HCT116 (cell line): ENCODE measurements around the gene GPRC5D. TPM values are rescaled to one million over a fixed set of nuclear protein-coding genes. Genes with fewer than 3 reads are reported as not detected.

Experiments used
- ATAC-seq: fragments of 200-7000 bp; cut with Tn5 transposase; 2 replicates; pipeline ENCODE4 v1.9.1; 2020; ENCODE audit warnings: mild to moderate bottlenecking, moderate library complexity
- BruUV-seq: library from RNA; stranded (reverse); fragments of 400-500 nt; replicated peaks from 2 replicates; lab custom pipeline; 2021; lab: Mats Ljungman, UMichigan
- CTCF ChIA-PET: fragments of 300-600 bp; sonication (Branson Sonifier 250); formaldehyde crosslinking; loops from one replicate; lab custom pipeline; 2021; ENCODE audit warnings: antibody characterized with exemption; lab: Charles Lee
- POLR2A ChIA-PET: fragments of 300-600, 350-600 bp; sonication (Branson Sonifier 250); formaldehyde crosslinking; loops from one replicate; lab custom pipeline; 2021; ENCODE audit warnings: antibody characterized with exemption; lab: Charles Lee
- RAD21 ChIA-PET, 2 experiments: fragments of 300-600 bp; sonication (Branson Sonifier 250); formaldehyde crosslinking; loops; one replicate each; lab custom pipeline; 2023; ENCODE audit warnings: low total read pairs in 2 of 2; ENCODE audit not compliant: uncharacterized antibody in 2 of 2, unreplicated experiment in 2 of 2, low non-redundant PET in 1 of 2; lab: Charles Lee
- DNase-seq: peaks from one replicate; pipeline ENCODE4 v3.0.0-alpha.2; 2010; ENCODE audit warnings: low read depth, low spot score
- H2AFZ ChIP-seq: fragments of 200-600 bp; shearing (Covaris generic), sonication (generic); 2 replicates; pipeline ENCODE4 v1.6.1; 2017; ENCODE audit warnings: low read depth, mixed run types, mixed read lengths, antibody characterized with exemption, low read length; ENCODE audit not compliant: poor library complexity, severe bottlenecking
- H3K27ac ChIP-seq: 2 replicates; pipeline ENCODE4 v1.5.1; 2012; ENCODE audit warnings: low read depth, low read length
- H3K27me3 ChIP-seq: fragments of 200-600 bp; sonication (generic); 2 replicates; pipeline ENCODE4 v1.6.1; 2016; ENCODE audit warnings: mixed run types, low read length, mixed read lengths; ENCODE audit not compliant: insufficient read depth
- H3K36me3 ChIP-seq, 2 experiments: fragments of 200-500 bp in 1 of 2; fragments of 200-600 bp in 1 of 2; sonication (Bioruptor generic) in 1 of 2; sonication (generic) in 1 of 2; 2 replicates each; pipeline versions ENCODE4 v1.5.1 to v1.6.1; 2014 to 2016; ENCODE audit warnings: low read length in 2 of 2, inconsistent platforms in 1 of 2, mixed read lengths in 1 of 2, mixed run types in 1 of 2; ENCODE audit not compliant: insufficient read depth in 2 of 2, control insufficient read depth in 1 of 2
- H3K4me1 ChIP-seq, 2 experiments: fragments of 200-600 bp in 1 of 2; sonication (generic) in 1 of 2; 2 replicates each; pipeline versions ENCODE4 v1.5.1 to v1.6.1; 2012 to 2017; ENCODE audit warnings: low read length in 2 of 2, inconsistent platforms in 1 of 2, mild to moderate bottlenecking in 1 of 2, mixed read lengths in 1 of 2, mixed run types in 1 of 2, moderate library complexity in 1 of 2; ENCODE audit not compliant: insufficient read depth in 2 of 2, control insufficient read depth in 1 of 2
- H3K4me2 ChIP-seq: fragments of 200-600 bp; sonication (generic); 2 replicates; pipeline ENCODE4 v1.6.1; 2017; ENCODE audit warnings: mixed run types, low read length, mixed read lengths
- H3K4me3 ChIP-seq, 2 experiments: fragments of 200-600 bp in 1 of 2; sonication (generic) in 1 of 2; replicated peaks in 1 of 2; 2 replicates each; pipeline ENCODE4 v1.5.1; 2011 to 2016; ENCODE audit warnings: low read length in 2 of 2, control low read depth in 1 of 2, low read depth in 1 of 2, mild to moderate bottlenecking in 1 of 2, mixed read lengths in 1 of 2, mixed run types in 1 of 2
- H3K79me2 ChIP-seq: fragments of 200-600 bp; sonication (generic); 2 replicates; pipeline ENCODE4 v1.6.1; 2017; ENCODE audit warnings: mild to moderate bottlenecking, mixed run types, low read length, moderate library complexity, mixed read lengths; ENCODE audit not compliant: insufficient read depth
- H3K9ac ChIP-seq: fragments of 200-600 bp; sonication (generic); 2 replicates; pipeline ENCODE4 v1.6.1; 2016; ENCODE audit warnings: low read length, mixed read lengths
- H3K9me2 ChIP-seq: fragments of 200-600 bp; sonication (generic), shearing (Covaris generic); 2 replicates; pipeline ENCODE4 v1.6.1; 2017; ENCODE audit warnings: mixed run types, mild to moderate bottlenecking, moderate library complexity; ENCODE audit not compliant: insufficient read depth
- H3K9me3 ChIP-seq, 2 experiments: fragments of 200-500 bp in 1 of 2; fragments of 200-600 bp in 1 of 2; sonication (Bioruptor generic) in 1 of 2; sonication (generic) in 1 of 2; 2 replicates each; pipeline ENCODE4 v1.6.1; 2014 to 2017; ENCODE audit warnings: low read length in 2 of 2, mixed read lengths in 2 of 2, inconsistent platforms in 1 of 2, low read depth in 1 of 2, mild to moderate bottlenecking in 1 of 2, mixed run types in 1 of 2, moderate library complexity in 1 of 2; ENCODE audit not compliant: control insufficient read depth in 1 of 2, insufficient read depth in 1 of 2
- H4K20me1 ChIP-seq: fragments of 200-600 bp; sonication (generic), shearing (Covaris generic); 2 replicates; pipeline ENCODE4 v1.6.1; 2017; ENCODE audit warnings: mixed run types, mild to moderate bottlenecking, moderate library complexity; ENCODE audit not compliant: insufficient read depth
- CBX3 ChIP-seq: IDR thresholded peaks from 2 replicates; pipeline ENCODE4 v1.6.1; 2012; ENCODE audit warnings: low read depth
- CEBPB ChIP-seq: IDR thresholded peaks from 2 replicates; pipeline ENCODE4 v1.6.1; 2012; ENCODE audit warnings: low read depth
- EZH2 ChIP-seq: fragments of 200-600 bp; sonication (generic); IDR thresholded peaks from 2 replicates; pipeline ENCODE4 v1.6.1; 2017; ENCODE audit warnings: antibody characterized with exemption, mixed run types
- EZH2phosphoT487 ChIP-seq: fragments of 200-600 bp; IDR thresholded peaks from 2 replicates; pipeline ENCODE4 v1.6.1; 2018; ENCODE audit warnings: antibody characterized with exemption, borderline replicate concordance
- FOSL1 ChIP-seq: IDR thresholded peaks from 2 replicates; pipeline ENCODE4 v1.6.1; 2012; ENCODE audit warnings: low read depth
- POLR2A ChIP-seq: IDR thresholded peaks from 2 replicates; pipeline ENCODE4 v1.7.0; 2011; ENCODE audit warnings: borderline replicate concordance; ENCODE audit not compliant: insufficient read depth, insufficient read length; ENCODE audit errors: extremely low read depth
- RAD21 ChIP-seq: IDR thresholded peaks from 2 replicates; pipeline ENCODE4 v1.6.1; 2012; ENCODE audit warnings: low read depth, mild to moderate bottlenecking
- SIN3A ChIP-seq: IDR thresholded peaks from 2 replicates; pipeline ENCODE4 v1.6.1; 2012; ENCODE audit warnings: low read depth
- SP1 ChIP-seq: IDR thresholded peaks from 2 replicates; pipeline ENCODE4 v1.6.1; 2012; ENCODE audit warnings: low read depth
- SRF ChIP-seq: IDR thresholded peaks from 2 replicates; pipeline ENCODE4 v1.6.1; 2012; ENCODE audit warnings: low read depth
- ZFX ChIP-seq: fragments of 450-650 bp; IDR thresholded peaks from 2 replicates; pipeline ENCODE4 v1.6.1; 2017
- intact Hi-C: fragments of 100-400 bp; cut with micrococcal nuclease; formaldehyde crosslinking; loops from 2 replicates; pipeline ENCODE4 v1.10.0; 2022
- total RNA-seq: library from RNA; stranded (reverse); gene quantifications from one replicate; pipeline ENCODE4 v1.2.1, GENCODE V29; 2021; ENCODE audit not compliant: unreplicated experiment
- TF ChIP-seq, protein P1 (sequence below): IDR thresholded peaks from 2 replicates; pipeline ENCODE4 v1.6.1; 2012
- TF ChIP-seq, protein P2 (sequence below): IDR thresholded peaks from 2 replicates; pipeline ENCODE4 v1.6.1; 2012
- TF ChIP-seq, protein P3 (sequence below): IDR thresholded peaks from 2 replicates; pipeline ENCODE4 v1.6.1; 2012; ENCODE audit warnings: low read depth
- TF ChIP-seq, protein P4 (sequence below): IDR thresholded peaks from 2 replicates; pipeline ENCODE4 v1.6.1; 2011; ENCODE audit warnings: mild to moderate bottlenecking, low read length, moderate library complexity; ENCODE audit not compliant: insufficient replicate concordance; ENCODE audit errors: extremely low read depth

Gene GPRC5D
- total RNA-seq, 1 experiment from 2014 or later: not detected

DNA sequence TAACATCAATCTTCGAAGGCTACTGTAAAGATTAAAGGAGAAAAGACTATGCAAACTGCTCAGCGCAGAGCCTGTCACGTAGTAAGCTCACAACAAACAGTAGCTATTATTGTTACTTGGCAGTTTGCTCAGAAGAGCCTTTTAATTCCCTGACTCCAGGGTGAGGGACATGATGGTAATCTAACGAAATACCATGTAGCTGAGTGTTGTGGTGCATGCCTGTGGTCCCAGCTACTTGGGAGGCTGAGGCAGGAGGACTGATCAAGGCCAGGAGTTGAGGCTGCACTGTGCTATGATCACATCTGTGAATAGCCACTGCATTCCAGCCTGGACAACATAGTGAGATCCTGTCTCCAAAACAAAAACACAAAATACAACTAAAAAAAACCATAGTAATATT is 25.3 kb upstream of the GPRC5D start:
- H3K4me3 ChIP-seq: no peak overlapping the region
- RAD21 ChIA-PET: interaction anchor here in 1 of 2 experiments (1.4 kb wide), 1 partner anchor 188 kb away, joined by 3 read pairs; no protein-coding TSS in a partner anchor
- H3K36me3 ChIP-seq: peaks cover 8 to 23% of the 10 kb centered on the region in 2 experiments; a peak in 3 of 4 replicates
- no peak overlapping the region for H2AFZ ChIP-seq
- no peak overlapping the region for H3K4me2 ChIP-seq
- no TSS peak for BruUV-seq
- no peak for ATAC-seq
- no peak for TF ChIP-seq RAD21
- no peak for TF ChIP-seq CEBPB
- TF ChIP-seq, all 23 proteins: peak for 0
- Histone ChIP-seq H3K9me3 (no peaks in the 10 kb centered on the region), H3K9ac (no peak overlapping the region), H3K79me2 (no peaks in the 10 kb centered on the region), H4K20me1 (no peaks in the 10 kb centered on the region), H3K27ac (no peak overlapping the region), H3K9me2 (no peaks in the 10 kb centered on the region), H3K4me1 (peaks cover 0 to 12% of the 10 kb centered on the region in 2 experiments; a peak in 1 of 4 replicates), H3K27me3 (no peaks in the 10 kb centered on the region)
- ChIA-PET CTCF (interaction anchor here (0.7 to 1.6 kb wide), 3 partner anchors 9 to 234 kb away, joined by 3 to 8 read pairs (median 3); no protein-coding TSS in a partner anchor), POLR2A (interaction anchor here (1.6 kb wide), 1 partner anchor 174 kb away, joined by 3 read pairs; no protein-coding TSS in a partner anchor)
- intact Hi-C loops: no loop called here
- no peak for DNase-seq

DNA sequence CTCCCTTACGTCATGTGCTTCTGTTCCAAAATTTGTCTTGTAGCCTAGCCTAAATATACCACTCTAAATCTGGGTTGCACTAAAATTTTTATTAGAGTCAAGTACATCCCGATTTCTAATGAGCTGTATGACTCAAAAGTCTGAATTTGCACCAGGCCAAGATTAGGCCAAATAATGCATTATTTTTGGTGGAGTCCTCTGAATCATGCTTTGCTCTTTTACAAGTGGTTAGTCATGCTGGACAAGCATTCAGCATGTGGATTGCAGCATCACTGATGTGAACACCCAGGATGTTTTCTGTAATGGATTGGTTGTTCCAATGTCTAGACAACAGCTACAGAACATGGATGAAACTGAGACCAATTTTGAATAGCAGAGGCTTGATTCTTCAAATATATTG is 24.4 kb upstream of the GPRC5D start:
- CTCF ChIA-PET: interaction anchor here (0.6 to 1.6 kb wide), 13 partner anchors 8 to 599 kb away, joined by 3 to 10 read pairs (median 3); no protein-coding TSS in a partner anchor
- no peaks in the 10 kb centered on the region for H3K79me2 ChIP-seq
- DNase-seq (no peak), ATAC-seq (no peak)
- peaks cover 0 to 12% of the 10 kb centered on the region in 2 experiments; a peak in 1 of 4 replicates for H3K4me1 ChIP-seq
- no peak overlapping the region for H3K27ac ChIP-seq
- no peaks in the 10 kb centered on the region for H4K20me1 ChIP-seq
- no peak overlapping the region for H3K9ac ChIP-seq
- H3K9me3 ChIP-seq: no peaks in the 10 kb centered on the region
- intact Hi-C loops: no loop called here
- no peaks in the 10 kb centered on the region for H3K27me3 ChIP-seq
- no peak overlapping the region for H3K4me3 ChIP-seq
- RAD21 ChIA-PET: interaction anchor here in 1 of 2 experiments (1.1 to 1.4 kb wide), 2 partner anchors 164 to 187 kb away, joined by 3 read pairs; no protein-coding TSS in a partner anchor
- BruUV-seq: no TSS peak
- no peak overlapping the region for H2AFZ ChIP-seq
- peaks cover 9 to 18% of the 10 kb centered on the region in 2 experiments; a peak in 3 of 4 replicates for H3K36me3 ChIP-seq
- POLR2A ChIA-PET: interaction anchor here (0.7 to 1.6 kb wide), 3 partner anchors 56 to 173 kb away, joined by 3 to 4 read pairs (median 3); partner anchors contain the start of gene GPRC5A
- H3K9me2 ChIP-seq: no peaks in the 10 kb centered on the region
- H3K4me2 ChIP-seq: no peak overlapping the region
- TF ChIP-seq, protein P1, sequence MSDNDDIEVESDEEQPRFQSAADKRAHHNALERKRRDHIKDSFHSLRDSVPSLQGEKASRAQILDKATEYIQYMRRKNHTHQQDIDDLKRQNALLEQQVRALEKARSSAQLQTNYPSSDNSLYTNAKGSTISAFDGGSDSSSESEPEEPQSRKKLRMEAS: 0 out of 2 replicates have a peak, but pooled peaks have one; percentile 17
- TF ChIP-seq SRF: no peak
- TF ChIP-seq EZH2phosphoT487: no peak
- TF ChIP-seq CEBPB: peak; percentile 50; the same call in 1 of the 2 replicates
- TF ChIP-seq, protein P2, sequence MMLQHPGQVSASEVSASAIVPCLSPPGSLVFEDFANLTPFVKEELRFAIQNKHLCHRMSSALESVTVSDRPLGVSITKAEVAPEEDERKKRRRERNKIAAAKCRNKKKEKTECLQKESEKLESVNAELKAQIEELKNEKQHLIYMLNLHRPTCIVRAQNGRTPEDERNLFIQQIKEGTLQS: no peak
- TF ChIP-seq SIN3A: no peak
- TF ChIP-seq, protein P3, sequence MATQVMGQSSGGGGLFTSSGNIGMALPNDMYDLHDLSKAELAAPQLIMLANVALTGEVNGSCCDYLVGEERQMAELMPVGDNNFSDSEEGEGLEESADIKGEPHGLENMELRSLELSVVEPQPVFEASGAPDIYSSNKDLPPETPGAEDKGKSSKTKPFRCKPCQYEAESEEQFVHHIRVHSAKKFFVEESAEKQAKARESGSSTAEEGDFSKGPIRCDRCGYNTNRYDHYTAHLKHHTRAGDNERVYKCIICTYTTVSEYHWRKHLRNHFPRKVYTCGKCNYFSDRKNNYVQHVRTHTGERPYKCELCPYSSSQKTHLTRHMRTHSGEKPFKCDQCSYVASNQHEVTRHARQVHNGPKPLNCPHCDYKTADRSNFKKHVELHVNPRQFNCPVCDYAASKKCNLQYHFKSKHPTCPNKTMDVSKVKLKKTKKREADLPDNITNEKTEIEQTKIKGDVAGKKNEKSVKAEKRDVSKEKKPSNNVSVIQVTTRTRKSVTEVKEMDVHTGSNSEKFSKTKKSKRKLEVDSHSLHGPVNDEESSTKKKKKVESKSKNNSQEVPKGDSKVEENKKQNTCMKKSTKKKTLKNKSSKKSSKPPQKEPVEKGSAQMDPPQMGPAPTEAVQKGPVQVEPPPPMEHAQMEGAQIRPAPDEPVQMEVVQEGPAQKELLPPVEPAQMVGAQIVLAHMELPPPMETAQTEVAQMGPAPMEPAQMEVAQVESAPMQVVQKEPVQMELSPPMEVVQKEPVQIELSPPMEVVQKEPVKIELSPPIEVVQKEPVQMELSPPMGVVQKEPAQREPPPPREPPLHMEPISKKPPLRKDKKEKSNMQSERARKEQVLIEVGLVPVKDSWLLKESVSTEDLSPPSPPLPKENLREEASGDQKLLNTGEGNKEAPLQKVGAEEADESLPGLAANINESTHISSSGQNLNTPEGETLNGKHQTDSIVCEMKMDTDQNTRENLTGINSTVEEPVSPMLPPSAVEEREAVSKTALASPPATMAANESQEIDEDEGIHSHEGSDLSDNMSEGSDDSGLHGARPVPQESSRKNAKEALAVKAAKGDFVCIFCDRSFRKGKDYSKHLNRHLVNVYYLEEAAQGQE: no peak
- TF ChIP-seq, protein P4, sequence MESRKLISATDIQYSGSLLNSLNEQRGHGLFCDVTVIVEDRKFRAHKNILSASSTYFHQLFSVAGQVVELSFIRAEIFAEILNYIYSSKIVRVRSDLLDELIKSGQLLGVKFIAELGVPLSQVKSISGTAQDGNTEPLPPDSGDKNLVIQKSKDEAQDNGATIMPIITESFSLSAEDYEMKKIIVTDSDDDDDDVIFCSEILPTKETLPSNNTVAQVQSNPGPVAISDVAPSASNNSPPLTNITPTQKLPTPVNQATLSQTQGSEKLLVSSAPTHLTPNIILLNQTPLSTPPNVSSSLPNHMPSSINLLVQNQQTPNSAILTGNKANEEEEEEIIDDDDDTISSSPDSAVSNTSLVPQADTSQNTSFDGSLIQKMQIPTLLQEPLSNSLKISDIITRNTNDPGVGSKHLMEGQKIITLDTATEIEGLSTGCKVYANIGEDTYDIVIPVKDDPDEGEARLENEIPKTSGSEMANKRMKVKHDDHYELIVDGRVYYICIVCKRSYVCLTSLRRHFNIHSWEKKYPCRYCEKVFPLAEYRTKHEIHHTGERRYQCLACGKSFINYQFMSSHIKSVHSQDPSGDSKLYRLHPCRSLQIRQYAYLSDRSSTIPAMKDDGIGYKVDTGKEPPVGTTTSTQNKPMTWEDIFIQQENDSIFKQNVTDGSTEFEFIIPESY: no peak
- TF ChIP-seq EZH2: no peak
- TF ChIP-seq ZFX: no peak
- no peak for TF ChIP-seq POLR2A
- no peak for TF ChIP-seq SP1
- TF ChIP-seq CBX3: no peak
- peak; percentile 13; the same call in 1 of the 2 replicates for TF ChIP-seq FOSL1
